Ectodermal cell (in vitro differentiated cells): ENCODE measurements around the gene IL16.

Experiments
- H3K27ac ChIP-seq: 2 replicates; pipeline ENCODE4 v1.7.0; 2013; ENCODE audit warnings: mild to moderate bottlenecking, low read depth, low read length; ENCODE audit not compliant: insufficient read depth, poor library complexity, severe bottlenecking
- H3K27me3 ChIP-seq: 2 replicates; pipeline ENCODE4 v1.7.0; 2013; ENCODE audit warnings: mild to moderate bottlenecking, low read length; ENCODE audit not compliant: insufficient read depth, control insufficient read depth, poor library complexity, severe bottlenecking
- H3K36me3 ChIP-seq: one replicate; pipeline ENCODE4 v1.7.0; 2013; ENCODE audit warnings: low read length; ENCODE audit not compliant: control insufficient read depth, insufficient read depth
- H3K4me1 ChIP-seq: one replicate; pipeline ENCODE4 v1.7.0; 2013; ENCODE audit warnings: low read length; ENCODE audit not compliant: control insufficient read depth, insufficient read depth
- H3K4me3 ChIP-seq: 2 replicates; pipeline ENCODE4 v1.7.0; 2013; ENCODE audit warnings: low read depth, low read length, control low read depth; ENCODE audit not compliant: insufficient read depth
- H3K9me3 ChIP-seq: 2 replicates; pipeline ENCODE4 v1.7.0; 2013; ENCODE audit warnings: mild to moderate bottlenecking, low read length, moderate library complexity; ENCODE audit not compliant: control insufficient read depth
- WGBS, 2 experiments: methylation state at CpG; one replicate each; pipeline ENCODE4 v1.1.7; 2013; ENCODE audit warnings: missing lambda C conversion rate in 2 of 2; 5-methylcytosine and 5-hydroxymethylcytosine counted together

IL16 gene

GRCh38 chr15:81291916-81292522, 95.3 kb downstream of the IL16 start:
- Histone ChIP-seq H3K4me1 (peaks cover 8% of the 10 kb centered on the region), H3K27me3 (no peaks in the 10 kb centered on the region), H3K4me3 (no peak overlapping the region), H3K9me3 (no peaks in the 10 kb centered on the region), H3K27ac (no peak overlapping the region), H3K36me3 (no peaks in the 10 kb centered on the region)
- WGBS, 2 experiments, result 92 to 96% methylated on average over 5 of the region's 5 CpGs

GRCh38 chr15:81292523-81293001, 95.9 kb downstream of the IL16 start:
- H3K4me3 ChIP-seq, result no peak overlapping the region
- no peaks in the 10 kb centered on the region for H3K36me3 ChIP-seq
- H3K9me3 ChIP-seq, result no peaks in the 10 kb centered on the region
- whole genome bisulfite sequencing, 2 experiments, result 92 to 94% methylated on average over 12 of the region's 12 CpGs
- no peaks in the 10 kb centered on the region for H3K27me3 ChIP-seq
- H3K27ac ChIP-seq, result no peak overlapping the region
- peaks cover 8% of the 10 kb centered on the region for H3K4me1 ChIP-seq

GRCh38 chr15:81293728-81294515, 97.2 kb downstream of the IL16 start:
- H3K9me3 ChIP-seq, result no peaks in the 10 kb centered on the region
- WGBS, 2 experiments, result 70 to 78% methylated on average over 9 of the region's 9 CpGs
- no peak overlapping the region for H3K27ac ChIP-seq
- peaks cover 8% of the 10 kb centered on the region for H3K4me1 ChIP-seq
- H3K4me3 ChIP-seq, result no peak overlapping the region
- H3K36me3 ChIP-seq, result no peaks in the 10 kb centered on the region
- H3K27me3 ChIP-seq, result no peaks in the 10 kb centered on the region

- Histone ChIP-seq H3K27ac (no peak overlapping the region), H3K9me3 (no peaks in the 10 kb centered on the region), H3K27me3 (no peaks in the 10 kb centered on the region), H3K4me3 (no peak overlapping the region), H3K36me3 (no peaks in the 10 kb centered on the region), H3K4me1 (peaks cover 8% of the 10 kb centered on the region)
- 70 to 74% methylated on average over 6 of the region's 6 CpGs for WGBS, 2 experiments
Observed at GRCh38 chr15:81294516-81294880, 97.8 kb downstream of the IL16 start.

GRCh38 chr15:81295486-81296121, 98.9 kb downstream of the IL16 start:
- no peaks in the 10 kb centered on the region for H3K27me3 ChIP-seq
- H3K27ac ChIP-seq, result no peak overlapping the region
- H3K4me1 ChIP-seq, result peaks cover 8% of the 10 kb centered on the region
- 94 to 95% methylated on average over 5 of the region's 5 CpGs for WGBS, 2 experiments
- no peak overlapping the region for H3K4me3 ChIP-seq
- H3K9me3 ChIP-seq, result no peaks in the 10 kb centered on the region
- no peaks in the 10 kb centered on the region for H3K36me3 ChIP-seq

GRCh38 chr15:81296186-81296585, 99.5 kb downstream of the IL16 start:
- Histone ChIP-seq H3K4me1 (peaks cover 8% of the 10 kb centered on the region), H3K36me3 (no peaks in the 10 kb centered on the region), H3K27ac (no peak overlapping the region), H3K4me3 (no peak overlapping the region), H3K9me3 (no peaks in the 10 kb centered on the region), H3K27me3 (no peaks in the 10 kb centered on the region)
- whole genome bisulfite sequencing, 2 experiments, result 91 to 92% methylated on average over 2 of the region's 2 CpGs

- Histone ChIP-seq H3K9me3 (no peaks in the 10 kb centered on the region), H3K27ac (no peak overlapping the region), H3K27me3 (no peaks in the 10 kb centered on the region), H3K4me1 (peaks cover 8% of the 10 kb centered on the region), H3K36me3 (no peaks in the 10 kb centered on the region), H3K4me3 (no peak overlapping the region)
- WGBS, 2 experiments, result 80 to 81% methylated on average over 11 of the region's 11 CpGs
Observed at GRCh38 chr15:81296673-81297072, 100.0 kb downstream of the IL16 start.

- 92 to 97% methylated on average over 3 of the region's 3 CpGs for WGBS, 2 experiments
- no peaks in the 10 kb centered on the region for H3K9me3 ChIP-seq
- H3K27me3 ChIP-seq, result no peaks in the 10 kb centered on the region
- no peaks in the 10 kb centered on the region for H3K36me3 ChIP-seq
- H3K4me1 ChIP-seq, result peaks cover 12% of the 10 kb centered on the region
- no peak overlapping the region for H3K27ac ChIP-seq
- H3K4me3 ChIP-seq, result no peak overlapping the region
Observed at GRCh38 chr15:81297147-81297572, 100.5 kb downstream of the IL16 start.

- WGBS, 2 experiments, result 94 to 96% methylated on average over 4 of the region's 4 CpGs
- Histone ChIP-seq H3K27ac (no peak overlapping the region), H3K36me3 (no peaks in the 10 kb centered on the region), H3K4me3 (no peak overlapping the region), H3K9me3 (no peaks in the 10 kb centered on the region), H3K27me3 (no peaks in the 10 kb centered on the region), H3K4me1 (peaks cover 14% of the 10 kb centered on the region)
Observed at GRCh38 chr15:81297603-81298575, 101.2 kb downstream of the IL16 start.
